GM12873 (cell line): ENCODE data around the gene ME3.

Experiments
- CTCF ChIP-seq: IDR thresholded peaks from 2 replicates; pipeline ENCODE4 v1.5.1; 2012; ENCODE audit warnings: low read depth, mild to moderate bottlenecking, moderate library complexity, low read length, control low read depth; ENCODE audit not compliant: insufficient read depth; ENCODE audit errors: missing control alignments

Gene ME3

GRCh38 chr11:86449993-86450629 lies 222.3 kb downstream of the ME3 start:
- TF ChIP-seq CTCF, result no peak

DNA sequence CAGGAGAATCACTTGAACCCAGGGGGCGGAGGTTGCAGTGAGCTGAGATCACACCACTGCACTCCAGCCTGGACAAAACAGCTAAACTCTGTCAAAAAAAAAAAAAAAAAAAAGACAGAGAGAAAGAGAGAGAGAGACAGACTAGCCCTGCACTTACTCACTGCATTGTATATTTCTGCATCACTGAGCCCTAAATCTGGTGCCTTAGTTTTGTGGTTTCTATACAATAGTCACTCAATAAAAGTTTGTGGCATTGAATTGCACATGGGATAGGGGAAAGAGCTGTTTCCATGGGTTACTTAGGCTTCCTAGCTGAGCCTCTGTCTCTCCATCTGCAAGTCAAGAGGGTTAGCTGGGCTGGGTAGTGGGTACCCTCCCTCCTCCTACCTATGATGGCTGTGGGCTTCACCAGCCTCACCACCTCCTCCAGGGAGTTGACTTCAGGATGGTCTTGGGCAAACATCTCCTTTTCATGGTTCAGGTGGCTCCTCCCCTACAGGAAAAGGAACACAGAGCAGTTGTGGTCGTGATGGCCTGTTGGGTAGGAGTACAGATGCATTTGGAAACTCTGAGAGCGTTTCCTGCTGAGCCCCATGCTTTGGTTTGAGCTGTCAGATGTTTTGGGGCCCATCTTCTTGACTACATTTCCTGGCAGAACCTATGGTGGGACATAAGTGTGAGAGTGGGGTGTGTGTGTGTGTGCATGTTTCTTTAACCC lies 224.5 kb downstream of the ME3 start:
- no peak for TF ChIP-seq CTCF

DNA sequence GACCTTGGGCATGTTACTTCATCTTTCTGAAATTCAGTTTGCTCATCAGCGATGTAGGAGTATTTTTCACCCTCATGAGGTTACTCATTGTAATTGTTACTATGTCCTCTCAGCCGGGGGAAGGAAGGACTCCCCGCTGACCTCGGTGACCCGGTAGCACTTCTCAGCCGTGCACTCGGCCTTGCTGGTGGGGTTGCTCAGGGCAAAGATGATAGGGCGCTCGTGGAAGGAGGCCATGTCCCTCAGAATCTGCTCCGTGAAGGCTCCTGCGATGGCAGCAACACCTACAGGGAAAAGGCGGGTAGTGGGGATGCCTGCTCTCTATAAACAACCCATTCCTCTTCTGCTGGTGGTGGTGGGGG lies 225.5 kb downstream of the ME3 start:
- TF ChIP-seq CTCF, result no peak

GRCh38 chr11:86446163-86446923 lies 226.1 kb downstream of the ME3 start:
- no peak for TF ChIP-seq CTCF

DNA sequence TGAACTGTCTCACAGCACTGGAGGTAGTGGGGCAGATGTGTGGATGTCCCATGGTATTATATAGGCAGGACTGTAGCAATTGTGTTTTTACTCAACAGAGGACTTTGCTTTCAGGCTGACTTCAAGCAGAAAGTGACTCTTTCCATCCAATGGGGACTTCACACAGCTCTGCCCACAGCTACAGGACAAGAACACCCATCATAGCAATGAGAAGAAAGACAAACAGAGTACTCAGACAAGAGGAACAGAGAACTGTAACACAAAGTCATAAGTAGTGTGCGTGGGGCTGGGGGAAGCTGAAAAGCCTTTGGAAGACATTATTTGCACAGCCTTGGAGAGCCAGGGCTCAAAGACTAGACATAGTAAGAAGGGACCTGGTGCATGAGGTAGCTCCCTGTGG lies 227.4 kb downstream of the ME3 start:
- TF ChIP-seq CTCF, result no peak

GRCh38 chr11:86443415-86443814 lies 229.0 kb downstream of the ME3 start:
- TF ChIP-seq CTCF, result no peak

DNA sequence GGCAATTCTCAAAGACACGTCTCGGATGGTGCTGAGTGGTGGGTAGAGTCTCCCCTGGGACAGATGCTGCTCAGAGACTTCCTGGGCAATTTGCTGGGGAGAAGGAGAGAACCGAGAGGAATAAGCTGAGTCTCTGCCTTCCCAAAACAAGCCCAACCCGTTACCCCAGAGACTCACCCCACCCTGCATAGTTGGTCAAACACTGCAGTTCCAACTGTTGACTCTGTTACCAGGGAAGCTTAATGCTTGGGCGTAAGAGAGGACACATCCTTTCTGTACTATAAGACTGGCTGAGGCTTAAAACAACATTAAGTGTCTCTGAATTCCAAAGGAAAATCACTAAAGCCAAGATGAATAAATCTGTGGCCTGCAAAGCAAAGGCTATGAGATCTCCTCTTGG lies 229.6 kb downstream of the ME3 start:
- TF ChIP-seq CTCF, result no peak
